Astrocyte of the spinal cord (primary cell): ENCODE measurements around the gene SH3BP1.

Experiments used
- DNase-seq: peaks from one replicate; pipeline ENCODE4 v3.0.0; 2011; ENCODE audit warnings: low read depth, low spot score
- H3K4me3 ChIP-seq: 2 replicates; pipeline ENCODE4 v1.5.1; 2011; ENCODE audit warnings: low read depth, mild to moderate bottlenecking, low read length, moderate library complexity
- in situ Hi-C: cut with HindIII; loops from 2 replicates; pipeline ENCODE4 v1.10.0; 2017; ENCODE audit warnings: low sequenced_read_pairs
- TF ChIP-seq, protein P1 (sequence below): IDR thresholded peaks from 2 replicates; pipeline ENCODE4 v1.5.1; 2012; ENCODE audit warnings: low read depth, mild to moderate bottlenecking, low read length, inconsistent platforms

SH3BP1 gene

DNA sequence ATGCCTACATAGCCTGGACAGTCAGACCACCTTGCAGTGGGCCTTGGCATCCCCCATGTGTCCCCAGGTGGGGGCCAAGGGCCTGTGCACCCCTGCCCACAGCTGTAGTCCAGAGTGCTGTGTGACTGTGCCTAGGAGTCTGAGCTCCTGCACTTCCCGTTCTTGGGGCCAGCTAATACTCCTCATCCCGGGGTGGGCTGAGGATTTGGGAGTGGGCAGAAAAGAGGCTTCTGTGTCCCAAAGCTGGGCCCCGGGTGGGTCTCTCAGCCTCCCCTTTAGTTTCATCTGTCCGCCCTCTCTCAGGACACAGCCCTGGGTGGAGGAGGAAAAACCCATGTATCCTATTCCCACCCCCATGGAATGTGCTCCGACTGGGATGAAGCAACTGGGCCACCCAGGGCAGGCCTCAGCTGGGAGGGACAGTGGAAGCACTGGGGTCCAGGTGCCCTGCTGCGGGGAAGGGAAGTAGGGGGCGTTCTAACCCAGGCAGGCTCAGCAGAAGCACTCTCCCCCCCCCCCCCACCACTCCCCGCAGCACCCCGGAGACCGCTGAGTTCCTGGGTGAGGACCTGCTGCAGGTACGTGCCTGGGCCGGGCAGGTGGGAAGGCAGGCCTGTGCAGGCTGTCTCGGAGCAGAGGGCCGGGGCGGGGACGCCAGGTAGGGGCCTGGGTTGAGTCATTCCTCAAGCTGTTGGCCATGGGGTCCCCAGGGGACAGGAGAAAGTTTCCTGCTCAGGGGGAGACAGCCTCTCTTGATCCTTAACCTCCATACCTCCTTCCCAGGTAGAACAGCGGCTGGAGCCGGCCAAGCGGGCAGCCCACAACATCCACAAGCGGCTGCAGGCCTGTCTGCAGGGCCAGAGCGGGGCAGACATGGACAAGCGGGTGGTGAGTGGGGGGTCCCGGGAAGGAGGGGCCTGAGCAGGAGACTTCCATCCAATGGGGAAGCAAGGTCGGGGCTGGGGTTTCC lies 1.4 kb downstream of the SH3BP1 start:
- in situ Hi-C loops, result no loop called here
- TF ChIP-seq, protein P1, sequence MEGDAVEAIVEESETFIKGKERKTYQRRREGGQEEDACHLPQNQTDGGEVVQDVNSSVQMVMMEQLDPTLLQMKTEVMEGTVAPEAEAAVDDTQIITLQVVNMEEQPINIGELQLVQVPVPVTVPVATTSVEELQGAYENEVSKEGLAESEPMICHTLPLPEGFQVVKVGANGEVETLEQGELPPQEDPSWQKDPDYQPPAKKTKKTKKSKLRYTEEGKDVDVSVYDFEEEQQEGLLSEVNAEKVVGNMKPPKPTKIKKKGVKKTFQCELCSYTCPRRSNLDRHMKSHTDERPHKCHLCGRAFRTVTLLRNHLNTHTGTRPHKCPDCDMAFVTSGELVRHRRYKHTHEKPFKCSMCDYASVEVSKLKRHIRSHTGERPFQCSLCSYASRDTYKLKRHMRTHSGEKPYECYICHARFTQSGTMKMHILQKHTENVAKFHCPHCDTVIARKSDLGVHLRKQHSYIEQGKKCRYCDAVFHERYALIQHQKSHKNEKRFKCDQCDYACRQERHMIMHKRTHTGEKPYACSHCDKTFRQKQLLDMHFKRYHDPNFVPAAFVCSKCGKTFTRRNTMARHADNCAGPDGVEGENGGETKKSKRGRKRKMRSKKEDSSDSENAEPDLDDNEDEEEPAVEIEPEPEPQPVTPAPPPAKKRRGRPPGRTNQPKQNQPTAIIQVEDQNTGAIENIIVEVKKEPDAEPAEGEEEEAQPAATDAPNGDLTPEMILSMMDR, result no peak
- DNase-seq, result no peak
- peak overlapping the region; percentile 60 for H3K4me3 ChIP-seq

DNA sequence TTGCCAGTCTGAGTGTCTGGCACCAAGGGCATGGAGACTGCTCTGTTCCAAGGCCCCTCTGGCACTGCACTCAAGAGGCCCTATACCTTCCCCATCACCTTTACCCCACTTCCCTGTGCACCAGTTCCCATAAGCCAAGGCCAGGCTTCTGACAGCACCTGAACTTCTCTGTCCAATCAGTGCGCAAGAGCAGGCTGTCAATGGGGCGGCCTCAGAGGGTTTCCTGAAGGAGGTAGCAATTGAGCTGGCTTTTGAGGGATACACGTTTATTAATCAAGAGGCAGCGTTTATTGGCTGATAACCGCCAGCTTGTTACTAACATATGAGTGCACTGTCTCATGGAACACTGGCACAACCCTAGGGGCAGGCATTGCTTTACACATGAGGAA lies 2.1 kb downstream of the SH3BP1 start:
- no peak overlapping the region for H3K4me3 ChIP-seq
- in situ Hi-C loops, result no loop called here
- no peak for DNase-seq
- TF ChIP-seq, protein P1, result no peak

DNA sequence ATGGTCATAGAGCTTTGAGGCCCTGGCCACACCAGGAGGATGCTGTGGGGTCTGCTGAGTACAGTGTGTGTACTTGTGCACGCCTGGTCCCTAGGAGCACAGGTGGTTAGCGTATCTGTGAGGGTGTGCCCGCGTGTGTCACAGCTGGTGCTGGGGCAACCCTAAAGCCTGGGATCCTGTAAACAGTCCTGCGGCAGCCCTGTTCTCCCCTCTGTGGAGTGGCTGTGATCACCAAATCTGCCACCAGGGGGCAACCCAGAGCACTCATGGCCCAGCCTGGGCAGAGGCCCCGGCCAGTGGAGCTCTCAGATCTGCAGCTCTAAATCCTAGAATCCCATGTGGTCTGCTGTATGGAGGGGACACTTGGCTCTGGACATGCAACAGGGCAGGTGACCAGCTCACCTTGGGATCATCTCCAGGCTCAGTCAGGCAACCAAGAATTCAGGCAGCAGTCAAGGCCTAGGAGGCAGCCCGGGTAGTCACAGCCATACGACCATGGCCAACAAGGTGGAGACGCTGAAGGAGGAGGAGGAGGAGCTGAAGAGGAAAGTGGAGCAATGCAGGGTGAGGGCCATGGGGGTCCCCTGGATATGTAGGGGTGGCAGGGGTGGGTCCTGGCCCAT lies 3.9 kb downstream of the SH3BP1 start:
- no peak overlapping the region for H3K4me3 ChIP-seq
- TF ChIP-seq, protein P1, result peak; percentile 97
- in situ Hi-C loops, result no loop called here
- DNase-seq, result peak; percentile 62

GRCh38 chr22:37647317-37647716 lies 7.8 kb downstream of the SH3BP1 start:
- no peak for DNase-seq
- in situ Hi-C loops, result no loop called here
- no peak overlapping the region for H3K4me3 ChIP-seq
- TF ChIP-seq, protein P1, result no peak

- TF ChIP-seq, protein P1, result no peak
- in situ Hi-C loops, result no loop called here
- H3K4me3 ChIP-seq, result no peak overlapping the region
- DNase-seq, result peak; percentile 59
These were observed 8.5 kb downstream of the SH3BP1 start for GRCh38 chr22:37647928-37648327.

DNA sequence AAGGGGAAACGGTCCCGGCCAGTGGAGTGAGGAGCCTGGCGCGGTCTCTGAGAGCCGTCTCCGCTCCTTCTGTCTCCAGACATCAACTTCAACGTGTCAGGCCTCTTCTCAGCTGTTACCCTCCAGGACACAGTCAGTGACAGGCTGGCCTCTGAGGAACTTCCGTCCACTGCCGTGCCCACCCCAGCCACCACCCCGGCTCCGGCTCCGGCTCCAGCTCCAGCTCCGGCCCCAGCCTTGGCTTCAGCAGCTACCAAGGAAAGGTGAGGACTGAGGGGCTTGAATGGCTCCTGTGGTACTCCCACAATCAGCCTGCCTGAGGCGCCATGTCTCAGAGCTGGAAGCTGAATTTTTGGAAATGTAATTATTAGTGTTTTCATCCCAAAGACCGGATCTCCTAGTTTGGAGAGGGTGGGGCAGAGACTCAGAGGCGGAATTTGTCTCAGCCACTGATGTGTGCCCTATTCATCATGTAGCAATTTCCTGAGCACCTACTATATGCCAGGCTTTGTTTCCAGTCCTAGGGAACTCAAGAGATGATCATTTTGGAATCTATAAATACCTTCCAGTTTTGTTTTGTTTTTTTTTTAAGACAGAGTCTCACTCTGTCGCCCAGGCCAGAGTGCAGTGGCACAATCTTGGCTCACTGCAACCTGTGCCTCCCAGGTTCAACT lies 11.1 kb downstream of the SH3BP1 start:
- no peak overlapping the region for H3K4me3 ChIP-seq
- TF ChIP-seq, protein P1, result no peak
- no peak for DNase-seq
- in situ Hi-C loops, result no loop called here
